HG03039 (cell line): ENCODE data around the gene PAXIP1.

Source experiments
- ATAC-seq: cut with Tn5 transposase; IDR thresholded peaks from one replicate; pipeline ENCODE4 v1.9.1; 2021; ENCODE audit warnings: mild to moderate bottlenecking, moderate library complexity; ENCODE audit not compliant: unreplicated experiment

PAXIP1 gene

DNA sequence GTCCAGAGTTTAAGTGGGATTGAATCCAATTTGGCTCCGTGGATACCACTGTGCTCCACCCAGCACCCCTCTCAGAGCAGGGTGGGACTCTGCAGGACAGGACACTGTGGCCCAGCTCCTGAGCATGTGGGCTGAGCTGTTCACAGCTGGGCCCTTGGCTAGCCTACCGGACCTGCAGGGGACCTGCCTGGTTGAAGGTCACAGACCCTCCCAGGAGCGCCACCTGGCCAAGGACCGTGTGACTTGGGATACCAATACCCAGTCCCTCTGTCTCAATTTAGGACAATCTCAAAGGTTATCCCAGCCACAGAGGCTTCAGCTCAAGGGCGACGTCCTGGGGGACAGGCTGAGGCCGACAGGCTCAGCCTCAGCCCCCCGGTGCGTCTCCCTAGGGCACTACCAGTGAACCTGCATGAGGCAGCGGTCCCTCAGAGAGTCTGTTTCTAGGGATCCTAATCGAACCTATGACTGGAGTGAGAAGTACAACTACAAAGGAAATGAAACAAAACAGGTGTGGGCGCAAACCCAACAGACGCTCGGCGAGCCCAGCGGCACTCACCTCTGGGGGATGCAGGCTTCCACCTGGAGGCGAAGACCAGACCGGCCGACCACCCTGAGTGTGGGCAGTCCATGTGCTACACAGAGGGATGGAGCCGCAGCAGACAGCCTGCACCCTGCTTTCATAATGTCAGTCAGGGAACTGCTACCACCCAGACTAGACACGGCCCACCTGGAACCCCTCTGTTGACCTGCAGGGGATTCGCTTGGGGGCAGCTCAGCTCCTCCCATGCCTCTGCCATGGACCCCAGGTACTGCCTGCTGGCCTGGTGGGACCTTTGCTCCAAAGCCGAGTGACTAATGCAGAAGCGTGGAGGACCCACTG lies 103.7 kb downstream of the PAXIP1 start:
- ATAC-seq, result no peak

DNA sequence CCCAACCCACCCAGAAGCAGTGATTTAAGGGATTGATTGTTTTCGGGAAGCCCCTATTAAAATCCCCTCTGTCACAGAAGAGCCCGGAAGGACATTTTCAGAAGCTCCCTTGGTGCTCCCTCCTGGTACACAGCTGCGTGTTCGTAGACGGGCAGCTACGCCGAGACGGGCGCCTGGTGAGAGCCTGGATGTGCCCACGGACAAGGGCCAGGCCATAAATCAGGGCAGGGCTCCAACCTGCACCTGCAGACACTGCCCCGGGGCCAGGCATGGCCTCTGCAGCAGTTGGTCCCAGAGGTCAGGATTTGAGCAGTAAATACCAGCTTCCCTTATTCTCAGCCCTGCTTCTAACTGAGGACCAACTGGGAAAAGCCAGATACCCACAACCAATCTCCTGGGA lies 106.8 kb downstream of the PAXIP1 start:
- no peak for ATAC-seq
